HepG2 (cell line): ENCODE measurements around the gene SLC25A28.

Source experiments
- HCFC1 ChIP-seq: fragments of 150-350 bp; IDR thresholded peaks from 2 replicates; pipeline ENCODE4 v1.6.1; 2014; ENCODE audit warnings: low read depth, low read length
- HNF4G ChIP-seq, 2 experiments: sonication (generic) in 1 of 2; formaldehyde crosslinking in 1 of 2; IDR thresholded peaks; 2 replicates each; pipeline versions ENCODE4 v1.4.0 to v1.6.1; 2011 to 2020; ENCODE audit warnings: borderline replicate concordance in 2 of 2, low read depth in 2 of 2, mild to moderate bottlenecking in 2 of 2, low read length in 1 of 2, missing genetic modification reagents in 1 of 2, moderate library complexity in 1 of 2
- NONO ChIP-seq, 2 experiments: fragments of 450-650 bp in 1 of 2; sonication (generic) in 1 of 2; formaldehyde crosslinking in 1 of 2; IDR thresholded peaks in 1 of 2; conservative IDR thresholded peaks in 1 of 2; 2 replicates each; pipeline versions ENCODE4 v1.6.1 to v1.8.0; 2017 to 2022; ENCODE audit warnings: mild to moderate bottlenecking in 1 of 2, missing genetic modification reagents in 1 of 2, moderate library complexity in 1 of 2
- PRDM15 ChIP-seq: sonication (generic); formaldehyde crosslinking; IDR thresholded peaks from 2 replicates; pipeline ENCODE4 v1.4.0; 2020; ENCODE audit warnings: missing genetic modification reagents
- RNF2 ChIP-seq: fragments of 450-650 bp; conservative IDR thresholded peaks from 2 replicates; pipeline ENCODE4 v1.6.1; 2016; ENCODE audit warnings: low read depth
- SIN3A ChIP-seq: IDR thresholded peaks from 2 replicates; pipeline ENCODE4 v1.6.1; 2011; ENCODE audit warnings: low read depth, mild to moderate bottlenecking, control low read depth, low read length, borderline replicate concordance
- YY1 ChIP-seq: IDR thresholded peaks from 2 replicates; pipeline ENCODE4 v1.6.1; 2011; ENCODE audit warnings: low read length, low read depth, moderate library complexity, mild to moderate bottlenecking; ENCODE audit not compliant: insufficient read depth, insufficient replicate concordance
- ZBTB20 ChIP-seq: sonication (generic); formaldehyde crosslinking; IDR thresholded peaks from 2 replicates; pipeline ENCODE4 v1.8.1; 2023; ENCODE audit warnings: missing genetic modification reagents, low read depth, mild to moderate bottlenecking, borderline replicate concordance
- ZBTB21 ChIP-seq: sonication (generic); formaldehyde crosslinking; IDR thresholded peaks from 2 replicates; pipeline ENCODE4 v1.4.0; 2020; ENCODE audit warnings: missing genetic modification reagents
- ZBTB42 ChIP-seq: sonication (generic); formaldehyde crosslinking; IDR thresholded peaks from 2 replicates; pipeline ENCODE4 v1.5.0; 2020; ENCODE audit warnings: mild to moderate bottlenecking, missing genetic modification reagents
- ZNF737 ChIP-seq: sonication (generic); formaldehyde crosslinking; IDR thresholded peaks from 2 replicates; pipeline ENCODE4 v1.5.0; 2020; ENCODE audit warnings: missing genetic modification reagents, mild to moderate bottlenecking, borderline replicate concordance
- TF ChIP-seq, protein P1 (sequence below): sonication (generic); formaldehyde crosslinking; IDR thresholded peaks from 2 replicates; pipeline ENCODE4 v1.5.1; 2020; ENCODE audit warnings: missing genetic modification reagents, mild to moderate bottlenecking, borderline replicate concordance
- TF ChIP-seq, protein P2 (sequence below): IDR thresholded peaks from 2 replicates; pipeline ENCODE4 v1.6.1; 2016; ENCODE audit warnings: low read depth, control low read depth
- TF ChIP-seq, protein P3 (sequence below): sonication (generic); formaldehyde crosslinking; IDR thresholded peaks from 2 replicates; pipeline ENCODE4 v1.5.0; 2020; ENCODE audit warnings: mild to moderate bottlenecking, missing genetic modification reagents, moderate library complexity

DNA sequence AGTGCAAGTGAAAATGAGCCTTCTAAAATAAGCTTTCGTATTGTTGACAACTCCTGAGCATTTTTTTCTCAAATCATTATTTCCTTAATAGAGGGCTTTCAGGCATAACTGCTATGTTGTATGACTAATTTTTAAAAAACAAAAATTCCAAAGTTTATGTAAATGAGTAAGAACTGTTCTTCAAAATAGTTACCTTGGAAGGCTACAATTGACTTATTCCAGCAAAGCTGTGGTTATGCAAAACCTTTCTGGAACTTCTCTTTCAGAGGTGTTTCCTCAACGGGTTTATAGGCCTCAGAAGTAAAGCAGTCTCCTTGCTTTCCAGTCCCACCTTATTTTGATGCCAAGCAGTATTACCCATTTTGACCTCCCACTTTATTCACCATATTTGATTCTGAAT, 2.5 kb downstream of the SLC25A28 start:
- no peak for TF ChIP-seq PRDM15
- TF ChIP-seq ZBTB42 (CRISPR knock-in tag): no peak
- TF ChIP-seq, protein P1, sequence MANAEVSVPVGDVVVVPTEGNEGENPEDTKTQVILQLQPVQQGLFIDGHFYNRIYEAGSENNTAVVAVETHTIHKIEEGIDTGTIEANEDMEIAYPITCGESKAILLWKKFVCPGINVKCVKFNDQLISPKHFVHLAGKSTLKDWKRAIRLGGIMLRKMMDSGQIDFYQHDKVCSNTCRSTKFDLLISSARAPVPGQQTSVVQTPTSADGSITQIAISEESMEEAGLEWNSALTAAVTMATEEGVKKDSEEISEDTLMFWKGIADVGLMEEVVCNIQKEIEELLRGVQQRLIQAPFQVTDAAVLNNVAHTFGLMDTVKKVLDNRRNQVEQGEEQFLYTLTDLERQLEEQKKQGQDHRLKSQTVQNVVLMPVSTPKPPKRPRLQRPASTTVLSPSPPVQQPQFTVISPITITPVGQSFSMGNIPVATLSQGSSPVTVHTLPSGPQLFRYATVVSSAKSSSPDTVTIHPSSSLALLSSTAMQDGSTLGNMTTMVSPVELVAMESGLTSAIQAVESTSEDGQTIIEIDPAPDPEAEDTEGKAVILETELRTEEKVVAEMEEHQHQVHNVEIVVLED (CRISPR knock-in tag): no peak
- no peak for TF ChIP-seq HCFC1
- no peak for TF ChIP-seq HNF4G (IDR thresholded peaks at IDR 0.05; ENCODE audit: borderline replicate concordance, low read depth, low read length)
- no peak for TF ChIP-seq HNF4G (CRISPR knock-in tag; IDR thresholded peaks at IDR 0.05; ENCODE audit: borderline replicate concordance, low read depth)
- no peak for TF ChIP-seq YY1
- TF ChIP-seq ZBTB21 (CRISPR knock-in tag): no peak
- TF ChIP-seq SIN3A: no peak
- TF ChIP-seq ZNF737 (CRISPR knock-in tag): no peak
- TF ChIP-seq, protein P2, sequence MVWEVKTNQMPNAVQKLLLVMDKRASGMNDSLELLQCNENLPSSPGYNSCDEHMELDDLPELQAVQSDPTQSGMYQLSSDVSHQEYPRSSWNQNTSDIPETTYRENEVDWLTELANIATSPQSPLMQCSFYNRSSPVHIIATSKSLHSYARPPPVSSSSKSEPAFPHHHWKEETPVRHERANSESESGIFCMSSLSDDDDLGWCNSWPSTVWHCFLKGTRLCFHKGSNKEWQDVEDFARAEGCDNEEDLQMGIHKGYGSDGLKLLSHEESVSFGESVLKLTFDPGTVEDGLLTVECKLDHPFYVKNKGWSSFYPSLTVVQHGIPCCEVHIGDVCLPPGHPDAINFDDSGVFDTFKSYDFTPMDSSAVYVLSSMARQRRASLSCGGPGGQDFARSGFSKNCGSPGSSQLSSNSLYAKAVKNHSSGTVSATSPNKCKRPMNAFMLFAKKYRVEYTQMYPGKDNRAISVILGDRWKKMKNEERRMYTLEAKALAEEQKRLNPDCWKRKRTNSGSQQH (CRISPR knock-in tag): no peak
- no peak for TF ChIP-seq ZBTB20
- TF ChIP-seq RNF2: no peak
- TF ChIP-seq, protein P3, sequence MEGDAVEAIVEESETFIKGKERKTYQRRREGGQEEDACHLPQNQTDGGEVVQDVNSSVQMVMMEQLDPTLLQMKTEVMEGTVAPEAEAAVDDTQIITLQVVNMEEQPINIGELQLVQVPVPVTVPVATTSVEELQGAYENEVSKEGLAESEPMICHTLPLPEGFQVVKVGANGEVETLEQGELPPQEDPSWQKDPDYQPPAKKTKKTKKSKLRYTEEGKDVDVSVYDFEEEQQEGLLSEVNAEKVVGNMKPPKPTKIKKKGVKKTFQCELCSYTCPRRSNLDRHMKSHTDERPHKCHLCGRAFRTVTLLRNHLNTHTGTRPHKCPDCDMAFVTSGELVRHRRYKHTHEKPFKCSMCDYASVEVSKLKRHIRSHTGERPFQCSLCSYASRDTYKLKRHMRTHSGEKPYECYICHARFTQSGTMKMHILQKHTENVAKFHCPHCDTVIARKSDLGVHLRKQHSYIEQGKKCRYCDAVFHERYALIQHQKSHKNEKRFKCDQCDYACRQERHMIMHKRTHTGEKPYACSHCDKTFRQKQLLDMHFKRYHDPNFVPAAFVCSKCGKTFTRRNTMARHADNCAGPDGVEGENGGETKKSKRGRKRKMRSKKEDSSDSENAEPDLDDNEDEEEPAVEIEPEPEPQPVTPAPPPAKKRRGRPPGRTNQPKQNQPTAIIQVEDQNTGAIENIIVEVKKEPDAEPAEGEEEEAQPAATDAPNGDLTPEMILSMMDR (CRISPR knock-in tag): no peak
- no peak for TF ChIP-seq NONO (IDR thresholded peaks at IDR 0.05)
- no peak for TF ChIP-seq NONO (CRISPR knock-in tag; conservative IDR thresholded peaks at IDR 0.05)
